Mammary epithelial cell (primary cell): ENCODE measurements around the gene AKR1E2.

Experiments
- CTCF ChIP-seq, 2 donors: IDR thresholded peaks in 1 of 2; conservative IDR thresholded peaks in 1 of 2; 2 replicates each; pipeline ENCODE4 v1.5.1; 2011 to 2012; ENCODE audit warnings: inconsistent platforms in 2 of 2, low read length in 2 of 2, mild to moderate bottlenecking in 2 of 2, control low read depth in 1 of 2, low read depth in 1 of 2; ENCODE audit not compliant: insufficient read depth in 1 of 2; ENCODE audit errors: extremely low read depth in 1 of 2
- EZH2 ChIP-seq: IDR thresholded peaks from 2 replicates; pipeline ENCODE4 v1.6.1; 2012; ENCODE audit warnings: low read length, inconsistent platforms, borderline replicate concordance

- TF ChIP-seq CTCF (conservative IDR thresholded peaks at IDR 0.05 in 1 of 2, IDR thresholded peaks at IDR 0.05 in 1 of 2; ENCODE audit: extremely low read depth in 1 of 2, insufficient read depth in 1 of 2, low read depth in 1 of 2, low read length in 2 of 2), result no peak
- TF ChIP-seq EZH2, result no peak
These were observed 42.3 kb downstream of the AKR1E2 start for GRCh38 chr10:4868357-4868657.
